Stimulated activated CD4-positive, alpha-beta T cell treated with anti-CD3 and anti-CD28 coated beads, Interleukin-4, amount 100 ng/mL, for 48 hours (primary cell): ENCODE measurements around the gene STX8.
"Not testable (repeated sequence)": the region's sequence is repeated elsewhere in the genome, so short reads cannot be mapped to it uniquely, and the experiment has no call there.

Source experiments
- DNase-seq, 2 donors: peaks; one replicate each; pipeline ENCODE4 v3.0.0-alpha.2; 2020; ENCODE audit warnings: low read depth in 2 of 2

The STX8 gene

DNA sequence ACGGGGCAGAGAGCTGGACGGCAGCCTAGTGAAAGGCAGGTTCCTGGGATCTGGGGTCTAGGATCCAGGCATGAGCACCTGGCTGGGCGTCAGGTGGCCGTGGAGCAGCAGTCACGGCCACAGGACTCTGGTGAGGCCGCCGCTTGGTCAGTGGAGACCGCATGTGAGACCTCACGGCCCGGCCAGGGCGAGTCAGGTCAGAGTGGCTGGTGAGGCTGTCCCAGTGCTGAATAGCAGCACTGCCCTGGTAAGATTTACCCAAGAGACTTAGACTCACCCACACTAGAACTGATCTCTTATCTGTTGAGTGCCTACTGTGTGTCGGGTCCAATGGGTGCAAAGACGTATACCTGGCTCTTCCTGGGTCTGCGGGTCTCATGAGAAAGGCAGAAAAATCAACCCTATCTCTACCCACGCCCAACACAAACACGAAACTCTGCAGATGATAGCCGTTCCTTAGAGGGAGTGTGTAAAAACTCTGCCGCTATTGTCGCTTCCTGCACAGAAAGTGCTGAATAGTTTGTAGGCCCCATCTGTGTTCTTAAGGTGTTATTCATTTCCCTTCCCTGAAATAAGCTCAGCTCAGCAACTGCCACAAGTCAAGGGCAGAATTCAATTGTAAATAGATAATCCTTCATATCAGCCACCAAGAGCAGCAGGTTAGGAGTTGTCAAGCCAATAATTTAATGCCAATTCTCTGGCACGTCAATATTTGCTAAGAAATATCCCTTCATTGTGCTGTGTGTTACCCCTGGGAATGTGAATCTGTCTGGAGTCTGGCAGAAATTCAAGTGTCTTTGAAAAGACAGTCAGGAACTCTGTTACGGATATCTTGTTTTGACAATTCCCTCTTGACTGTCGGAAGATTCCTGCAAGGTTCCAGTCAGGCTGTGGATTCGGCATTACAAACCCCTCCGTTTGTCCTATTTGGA, 314.3 kb downstream of the STX8 start:
- no peak for DNase-seq

DNA sequence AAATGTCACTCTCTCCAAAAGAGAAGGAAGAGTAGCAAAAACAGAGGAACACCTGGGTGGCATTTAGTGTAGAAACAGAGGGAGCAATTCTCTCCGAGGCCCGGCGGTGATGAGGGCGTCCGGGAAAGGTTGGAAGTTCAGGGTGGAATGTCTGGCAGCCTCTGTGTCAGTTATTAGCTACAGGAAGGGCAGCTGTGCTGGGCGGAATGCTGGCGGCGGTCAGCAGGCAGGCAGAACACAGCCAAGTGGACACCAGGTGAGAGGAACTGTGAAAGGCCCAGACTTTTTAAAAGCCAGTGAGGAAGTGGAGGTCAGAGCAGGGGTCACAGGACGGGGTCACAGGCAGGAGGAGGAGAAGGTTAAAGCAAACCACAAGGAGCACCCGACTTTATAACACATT, 316.2 kb downstream of the STX8 start:
- DNase-seq, result no peak

DNA sequence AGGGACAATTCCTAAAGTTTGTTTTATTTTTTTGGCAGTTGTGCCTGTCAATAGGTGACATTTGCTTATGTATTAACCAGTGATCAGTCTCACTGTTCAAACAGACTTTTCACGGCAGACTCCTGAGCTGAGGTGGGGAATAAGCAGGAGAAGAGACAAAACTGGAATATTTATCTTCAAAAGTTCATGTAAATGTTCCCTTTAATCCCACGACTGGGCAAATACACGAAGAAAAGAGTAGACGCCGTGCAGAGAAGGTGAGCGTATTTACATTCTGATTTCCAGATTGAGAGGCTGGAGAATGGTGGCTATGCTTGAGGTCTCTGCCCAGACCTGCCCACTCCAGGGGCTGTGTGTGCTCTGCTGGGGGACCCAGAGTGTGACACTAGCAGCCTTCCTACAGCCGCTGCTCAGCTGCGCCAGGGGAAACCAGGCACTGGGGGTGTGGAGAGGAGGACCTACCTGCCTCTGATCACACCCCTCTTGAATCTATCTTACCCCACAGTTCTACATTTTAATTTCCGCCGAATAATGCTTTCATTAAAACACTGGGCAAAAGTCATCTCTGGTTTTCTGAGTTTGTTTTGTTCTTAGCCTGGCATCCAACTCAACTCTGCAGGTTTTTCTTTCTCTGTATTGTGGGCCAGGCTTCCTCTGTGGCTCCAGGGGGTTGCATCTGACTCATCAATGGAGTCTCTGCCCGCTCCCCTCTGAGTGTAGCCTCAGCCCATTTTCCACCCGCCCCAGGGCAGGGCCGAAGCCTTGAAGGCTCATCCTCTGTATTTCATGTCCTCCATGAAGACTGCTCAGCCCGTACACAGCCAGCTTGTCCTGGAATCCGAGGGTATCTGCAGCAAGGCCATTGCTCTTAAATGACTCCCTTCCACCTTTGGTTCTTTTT, 317.3 kb downstream of the STX8 start:
- no peak for DNase-seq

DNA sequence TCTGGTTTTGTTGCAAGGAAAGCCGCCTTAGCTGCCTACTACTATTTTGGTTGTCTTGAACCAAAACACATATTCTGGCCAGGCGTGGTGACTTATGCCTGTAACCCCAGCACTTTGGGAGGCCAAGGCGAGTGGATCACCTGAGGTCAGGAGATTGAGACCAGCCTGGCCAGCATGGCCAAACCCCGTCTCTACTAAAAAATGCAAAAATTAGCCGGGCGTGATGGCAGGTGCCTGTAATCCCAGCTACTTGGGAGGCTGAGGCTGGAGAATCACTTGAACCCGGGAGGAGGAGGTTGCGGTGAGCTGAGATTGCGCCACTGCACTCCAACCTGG, 318.0 kb downstream of the STX8 start:
- not testable (repeated sequence) for DNase-seq

DNA sequence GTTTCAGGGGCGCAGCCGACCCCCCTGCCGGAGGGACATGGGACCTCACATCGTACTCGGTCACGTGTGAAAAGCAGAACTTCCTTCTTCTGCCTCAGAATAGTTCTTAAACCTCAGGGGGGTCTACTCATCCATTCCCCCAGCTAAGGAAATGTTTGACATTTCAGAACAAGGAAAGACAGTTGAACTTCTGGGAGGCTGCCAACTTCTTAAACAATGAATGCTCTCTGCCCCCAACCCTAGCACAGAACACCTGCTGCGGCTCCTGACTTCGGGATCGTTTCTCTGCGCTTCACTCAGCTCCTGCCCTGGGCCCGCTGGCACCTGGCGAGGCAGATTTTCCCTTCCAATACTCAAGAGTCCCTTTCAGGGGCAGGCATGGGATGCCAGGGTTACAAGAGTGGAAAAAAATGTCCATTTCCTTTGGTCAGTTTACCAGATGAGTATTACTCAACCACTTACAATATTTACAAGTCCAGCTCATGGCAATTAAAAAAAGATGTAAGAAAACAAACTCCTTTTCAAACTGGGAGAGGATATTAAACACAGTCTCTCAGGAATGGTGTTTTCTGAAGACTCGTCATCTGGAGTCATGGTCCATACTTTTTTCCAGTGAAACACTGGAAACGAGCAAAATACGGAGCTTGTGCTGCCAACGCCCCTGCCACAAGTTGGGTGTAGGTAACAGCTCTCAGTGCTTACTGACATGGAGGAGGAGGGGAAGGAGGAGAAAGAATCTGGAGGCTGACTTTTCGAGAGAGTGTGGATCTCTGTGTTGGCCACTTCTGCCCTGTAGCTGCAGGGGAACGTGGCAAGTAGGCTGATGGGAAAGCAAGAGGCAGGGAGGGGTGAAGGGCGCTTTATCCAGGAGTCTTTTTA, 318.6 kb downstream of the STX8 start:
- DNase-seq, result no peak

DNA sequence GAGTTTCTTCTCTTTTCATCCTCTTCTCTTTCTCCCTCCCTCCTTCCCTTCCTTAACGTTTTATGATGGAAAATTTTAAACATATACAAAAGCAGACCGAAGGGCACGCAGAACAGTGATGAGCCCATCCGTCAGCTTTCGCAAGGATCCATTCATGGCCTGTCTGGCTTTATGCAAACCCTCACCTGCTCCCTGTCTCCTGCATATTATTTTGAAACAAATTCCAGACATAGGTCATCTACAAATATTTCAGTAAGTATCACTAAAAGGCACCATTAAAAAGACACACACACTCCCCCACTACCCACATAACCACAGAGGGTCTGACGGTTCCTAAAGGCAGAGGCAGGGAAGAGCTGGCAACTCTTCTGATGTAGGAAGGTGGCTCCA, 319.3 kb downstream of the STX8 start:
- no peak for DNase-seq

DNA sequence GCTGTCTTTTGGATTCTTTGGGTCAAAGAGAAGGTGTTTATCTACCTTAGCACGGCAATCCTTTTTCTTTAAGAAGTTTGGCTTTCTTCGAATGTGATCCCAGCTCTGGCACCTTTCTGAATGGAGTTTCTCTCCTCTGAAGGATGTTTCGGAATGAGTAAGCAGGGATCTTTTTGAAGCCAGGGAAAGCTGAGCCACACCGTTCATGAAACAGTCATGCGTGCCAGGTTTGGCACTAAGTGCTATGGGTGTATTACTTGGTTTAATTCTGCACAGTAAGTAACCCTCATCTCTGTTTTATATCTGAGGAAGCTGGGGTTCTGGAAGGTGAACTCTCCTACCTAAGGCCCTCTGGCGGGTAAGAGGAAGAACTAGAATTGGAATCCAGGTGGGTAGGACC, 319.8 kb downstream of the STX8 start:
- DNase-seq, result no peak

DNA sequence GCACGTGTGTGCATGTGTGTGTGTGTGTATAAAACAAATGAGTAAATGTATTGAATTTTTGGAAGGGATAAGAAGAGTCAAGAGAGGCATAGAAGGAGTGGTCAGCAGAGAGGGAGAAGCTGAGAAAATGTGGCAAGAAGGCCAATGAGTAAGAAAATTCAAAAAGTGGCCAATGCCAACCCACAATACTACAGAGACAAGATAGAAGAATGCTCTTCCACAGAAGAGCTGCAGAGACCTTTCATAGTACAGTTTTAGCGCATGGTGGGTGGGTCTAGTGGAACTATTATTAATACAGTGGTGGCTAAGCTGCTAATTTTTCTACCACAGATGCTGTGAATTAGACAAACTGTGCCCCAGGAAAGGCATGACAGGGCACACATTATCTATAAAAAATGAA, 320.8 kb downstream of the STX8 start:
- no peak for DNase-seq

DNA sequence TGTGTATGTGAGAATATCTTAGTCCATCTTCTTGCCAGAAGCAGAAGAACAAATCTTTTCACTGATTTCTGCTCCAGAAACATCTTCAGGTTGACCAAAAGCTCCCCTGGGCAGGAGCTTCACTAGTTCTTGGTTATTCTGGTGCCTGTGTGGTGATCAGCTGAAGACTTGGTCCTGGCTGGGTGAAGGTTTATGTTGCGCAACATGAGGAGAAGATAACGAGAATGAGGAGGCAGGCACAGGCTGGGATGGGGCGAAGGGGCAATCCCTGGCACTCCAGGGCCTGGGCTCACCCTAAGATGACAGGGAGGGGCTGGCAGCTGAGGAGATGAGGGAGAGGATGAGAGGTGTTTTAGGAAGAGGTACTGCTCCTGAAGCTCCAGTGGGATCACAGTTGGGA, 322.3 kb downstream of the STX8 start:
- DNase-seq, result no peak

DNA sequence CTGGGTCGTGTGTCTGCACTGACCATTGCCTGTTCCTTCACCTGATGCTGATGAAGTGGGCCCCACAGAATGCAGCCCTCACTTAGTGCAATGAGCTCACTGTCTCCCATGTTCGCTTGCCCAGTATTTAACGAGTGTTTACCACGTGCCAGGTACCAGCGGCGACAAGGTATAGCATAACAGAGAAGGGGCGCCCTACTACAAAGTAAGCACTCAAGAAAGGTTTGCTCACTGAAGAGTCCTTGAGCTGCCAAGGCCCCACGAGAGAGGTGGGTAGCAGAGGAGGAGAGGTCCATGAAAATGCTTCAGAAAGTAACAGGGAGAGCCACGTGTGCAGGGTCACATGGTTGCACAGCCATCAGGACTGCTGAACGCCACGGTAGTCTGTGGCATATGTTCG, 324.3 kb downstream of the STX8 start:
- DNase-seq, result no peak

DNA sequence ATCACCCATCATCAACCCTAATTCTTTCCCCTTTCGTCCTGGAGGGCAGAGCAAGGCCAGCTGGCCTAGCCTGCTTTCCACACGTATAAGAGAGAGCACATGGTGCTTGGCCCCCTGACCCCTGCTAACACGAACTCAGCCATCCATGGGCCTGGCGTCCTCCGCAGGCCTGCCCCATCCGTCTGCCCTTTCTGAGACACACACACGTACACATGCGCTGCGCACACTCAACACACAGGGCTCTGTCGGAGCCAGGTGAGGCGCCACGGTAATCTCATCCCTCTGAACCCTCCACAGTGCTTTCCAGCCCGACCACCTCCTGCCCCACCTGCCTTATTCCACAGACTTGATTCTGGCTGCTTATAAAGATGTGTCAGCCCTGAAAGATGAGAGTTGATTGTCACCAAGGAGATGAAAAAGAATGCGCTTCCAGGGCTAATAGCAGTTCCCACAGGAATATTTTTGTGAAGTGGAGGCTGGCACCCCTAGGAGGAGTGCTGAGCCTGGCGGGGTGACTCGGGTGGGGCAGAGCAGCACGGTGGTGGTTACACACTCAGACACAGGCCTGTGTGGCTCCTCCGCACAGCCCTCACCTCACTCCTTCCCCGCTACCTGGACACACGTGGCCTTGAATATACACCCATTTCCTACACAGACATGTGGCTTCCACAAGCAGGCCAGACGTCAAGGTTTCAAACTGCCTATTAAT, 326.2 kb downstream of the STX8 start:
- DNase-seq, result no peak

DNA sequence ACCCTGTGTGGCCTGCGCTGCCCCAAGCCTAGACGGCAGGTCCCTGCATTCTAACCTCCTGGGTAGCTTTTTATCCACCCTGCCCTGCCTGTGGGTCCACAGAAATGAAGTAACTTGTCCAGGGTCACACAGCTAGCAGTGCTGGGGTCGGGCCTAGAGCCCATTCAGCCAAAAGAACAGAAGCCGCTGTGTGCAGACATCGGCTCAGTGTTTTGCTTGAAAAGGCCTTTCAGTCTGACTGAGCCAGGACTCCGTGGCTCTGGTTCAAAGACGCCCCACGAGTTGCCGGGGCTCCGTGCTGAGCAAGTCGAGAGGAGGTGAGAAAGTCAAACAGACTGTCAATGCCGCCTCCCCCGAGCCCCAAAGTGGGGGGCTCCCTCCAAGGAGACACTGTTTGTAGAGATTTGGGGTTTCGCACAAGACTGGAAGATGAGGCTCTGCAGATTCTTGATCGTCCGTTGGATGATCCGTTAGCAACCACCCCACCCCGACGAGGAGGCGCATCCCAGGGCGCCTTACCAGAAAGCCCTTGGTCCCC, 328.1 kb downstream of the STX8 start:
- DNase-seq, result no peak

DNA sequence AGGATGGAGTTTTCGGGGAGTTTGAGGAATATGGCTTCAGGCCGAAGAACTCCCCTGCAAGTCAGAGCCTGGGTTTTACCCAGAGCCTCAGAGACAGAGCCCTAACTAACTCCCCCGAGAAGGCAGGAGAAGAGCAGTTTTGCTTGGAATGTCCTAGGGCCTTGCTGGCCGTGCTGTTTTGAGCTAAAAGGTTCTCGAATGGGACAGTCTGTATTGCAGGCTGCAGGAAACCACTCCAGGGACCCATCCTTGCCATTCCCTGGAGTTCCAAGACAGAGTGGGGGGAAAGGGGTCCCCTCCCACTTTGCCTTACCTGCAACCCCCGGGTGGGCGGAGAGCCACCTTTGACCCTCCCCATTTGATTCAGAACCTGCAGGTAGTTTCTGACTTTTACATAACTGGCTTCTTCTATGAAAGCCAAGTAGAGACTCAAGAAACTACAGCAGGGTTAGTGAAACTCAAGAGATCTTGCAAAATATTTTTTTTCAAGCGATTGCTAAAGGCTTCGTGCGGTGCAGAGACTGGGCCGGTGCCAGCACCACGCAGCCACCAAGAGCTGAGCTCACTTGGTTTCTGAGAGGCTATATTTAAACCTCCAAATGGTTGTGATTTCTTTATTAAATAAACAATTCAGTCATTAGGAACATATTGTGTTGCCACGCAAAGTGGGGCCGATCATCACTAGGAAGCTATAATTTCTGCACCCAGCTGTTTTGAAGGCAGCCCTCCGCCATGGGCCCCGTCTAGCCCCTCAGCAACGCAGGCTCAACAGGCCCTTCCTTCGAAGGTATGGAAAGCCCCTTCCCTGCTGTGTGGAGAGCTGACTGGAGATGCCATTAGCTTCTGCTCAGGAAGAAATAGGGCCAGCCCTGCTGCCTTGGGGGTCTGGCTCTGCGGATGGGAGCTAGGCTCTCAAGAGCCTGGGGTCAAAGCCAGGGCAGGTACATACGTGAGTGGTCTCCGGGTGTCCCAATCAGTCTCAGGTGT, 331.3 kb downstream of the STX8 start:
- DNase-seq, result no peak

DNA sequence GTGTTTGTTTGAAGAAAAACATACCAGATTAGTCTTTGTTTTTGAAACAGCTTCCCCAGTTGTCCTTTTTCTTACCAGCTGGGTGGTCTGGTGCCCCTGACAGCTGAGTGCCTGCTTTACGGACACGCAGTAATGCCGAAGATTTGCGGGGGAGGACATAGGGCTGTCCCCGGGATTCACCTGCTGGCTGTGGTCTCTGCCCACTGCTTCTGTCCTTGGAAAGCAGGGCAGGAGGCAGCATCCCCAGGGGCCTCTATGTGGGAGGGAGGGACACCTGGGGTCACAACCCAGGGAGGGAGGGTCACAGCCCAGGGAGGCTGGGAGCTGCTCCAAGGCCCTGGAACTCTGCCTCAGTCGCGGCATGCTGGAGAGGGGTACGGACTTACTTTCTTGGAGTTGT, 332.6 kb downstream of the STX8 start:
- no peak for DNase-seq

DNA sequence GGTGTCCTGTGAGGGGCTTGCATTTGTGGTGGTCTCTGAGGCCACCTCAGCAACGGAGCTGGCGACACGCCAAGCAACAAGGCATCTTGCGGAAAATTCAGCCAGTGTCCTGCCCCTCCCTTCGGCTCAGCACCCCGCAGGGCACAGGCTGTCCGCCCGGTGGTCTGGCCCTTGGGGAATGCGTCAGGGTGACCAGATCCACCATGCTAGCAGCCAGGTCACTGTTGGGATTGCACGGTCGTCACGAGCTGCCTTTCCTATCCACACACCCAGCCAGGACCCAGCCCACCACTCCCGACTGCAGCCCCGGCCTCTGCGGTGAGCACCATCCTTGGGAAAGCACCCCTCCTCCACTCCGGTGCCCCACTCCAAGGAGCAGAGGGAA, 333.1 kb downstream of the STX8 start:
- no peak for DNase-seq

DNA sequence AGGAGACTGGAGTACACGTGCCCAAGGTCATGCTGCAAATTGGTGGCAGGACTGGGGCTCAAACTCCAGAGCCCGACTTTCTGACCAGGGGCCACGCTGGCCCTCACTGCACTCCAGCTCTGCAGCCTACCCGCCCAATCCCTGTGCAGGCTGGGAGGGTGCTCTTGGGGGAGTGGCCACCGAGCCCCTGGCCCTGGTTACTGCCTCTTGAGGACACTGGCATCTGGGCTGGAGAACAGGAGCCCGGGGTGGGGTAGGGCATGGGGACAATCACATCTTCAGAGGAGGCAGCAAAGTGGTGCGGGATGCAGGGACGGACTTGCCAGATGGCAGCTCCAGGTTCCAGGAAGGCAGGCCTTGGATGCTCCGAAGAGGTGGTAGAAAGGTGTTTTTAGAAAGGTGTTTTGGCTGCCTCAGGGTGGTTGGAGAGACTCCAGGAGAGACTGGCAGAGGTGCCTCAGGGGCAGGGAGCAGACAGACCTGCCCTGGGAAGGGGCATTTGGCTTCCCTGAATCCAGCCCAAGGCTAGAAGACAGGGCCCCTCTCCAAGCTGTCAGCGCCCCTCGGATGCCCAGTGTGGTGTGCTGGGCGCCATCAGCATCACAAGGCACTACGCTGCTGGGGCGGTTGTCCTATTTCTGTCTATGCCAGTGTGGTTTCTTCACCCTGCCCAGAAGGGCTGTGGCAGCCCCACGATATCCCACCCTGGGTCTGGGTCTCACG, 333.7 kb downstream of the STX8 start:
- no peak for DNase-seq

DNA sequence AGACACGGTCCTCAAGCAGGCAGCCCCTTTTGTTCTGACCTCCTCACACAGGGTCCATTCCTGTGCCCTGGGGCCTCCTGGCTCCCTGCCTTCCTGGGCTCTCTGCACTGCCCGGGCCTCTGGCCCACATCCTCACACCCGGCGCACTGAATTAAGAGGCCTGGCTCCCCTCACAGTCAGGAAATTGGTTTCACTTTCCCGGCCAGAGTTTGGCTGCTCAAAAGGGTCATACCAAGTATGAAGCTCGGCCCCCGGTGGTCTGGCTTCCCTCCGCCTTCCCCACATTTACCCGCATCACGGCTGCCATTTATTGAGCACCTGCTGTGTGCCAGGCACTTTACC, 334.3 kb downstream of the STX8 start:
- no peak for DNase-seq

DNA sequence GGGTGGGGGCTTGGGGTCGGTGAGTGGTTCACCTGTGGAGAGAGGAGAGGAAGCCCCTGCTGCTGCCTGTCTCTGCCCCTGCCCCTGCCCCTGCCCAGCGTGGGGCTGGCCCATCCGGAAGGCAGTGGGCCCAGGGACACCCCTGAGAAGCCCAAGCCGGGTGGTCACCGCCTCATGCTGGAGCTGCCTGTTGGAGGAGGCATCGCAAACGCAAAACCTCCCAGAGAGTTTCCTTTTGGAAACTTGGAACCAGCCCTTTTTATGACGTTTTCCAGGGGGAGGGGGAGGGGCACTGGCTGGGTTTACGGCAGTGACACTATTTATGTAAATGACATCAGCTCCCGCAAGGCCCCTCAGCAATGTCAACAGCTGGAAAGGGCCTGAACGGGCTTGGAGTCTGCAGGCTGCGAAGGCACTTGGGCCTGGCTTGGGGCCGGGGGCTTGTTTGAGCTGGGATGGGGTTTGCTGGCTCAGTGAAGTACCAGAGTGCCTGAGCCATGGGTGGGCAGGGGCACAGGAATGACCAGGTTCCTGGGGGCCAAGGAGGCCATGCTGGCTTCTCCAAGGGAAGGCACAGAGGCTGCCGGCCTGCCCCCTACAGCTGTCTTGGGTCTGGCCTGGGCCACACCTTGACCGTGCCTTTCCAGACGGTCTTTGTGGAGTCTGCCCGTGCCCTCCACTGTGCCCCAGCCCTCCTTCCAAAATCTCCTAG, 334.8 kb downstream of the STX8 start:
- DNase-seq, result no peak
